GM18505 (cell line): ENCODE results near the gene FTH1.

Experiments used
- ATAC-seq: cut with Tn5 transposase; IDR thresholded peaks from one replicate; pipeline ENCODE4 v1.9.1; 2021; ENCODE audit not compliant: unreplicated experiment
- POLR2A ChIP-seq: IDR thresholded peaks from 4 replicates; pipeline ENCODE4 v1.6.1; 2011; ENCODE audit warnings: borderline replicate concordance; ENCODE audit not compliant: insufficient read depth, insufficient read length; ENCODE audit errors: extremely low read depth

FTH1 gene

GRCh38 chr11:61952882-61953281 lies 14.6 kb downstream of the FTH1 start:
- TF ChIP-seq POLR2A, result no peak
- ATAC-seq, result no peak

DNA sequence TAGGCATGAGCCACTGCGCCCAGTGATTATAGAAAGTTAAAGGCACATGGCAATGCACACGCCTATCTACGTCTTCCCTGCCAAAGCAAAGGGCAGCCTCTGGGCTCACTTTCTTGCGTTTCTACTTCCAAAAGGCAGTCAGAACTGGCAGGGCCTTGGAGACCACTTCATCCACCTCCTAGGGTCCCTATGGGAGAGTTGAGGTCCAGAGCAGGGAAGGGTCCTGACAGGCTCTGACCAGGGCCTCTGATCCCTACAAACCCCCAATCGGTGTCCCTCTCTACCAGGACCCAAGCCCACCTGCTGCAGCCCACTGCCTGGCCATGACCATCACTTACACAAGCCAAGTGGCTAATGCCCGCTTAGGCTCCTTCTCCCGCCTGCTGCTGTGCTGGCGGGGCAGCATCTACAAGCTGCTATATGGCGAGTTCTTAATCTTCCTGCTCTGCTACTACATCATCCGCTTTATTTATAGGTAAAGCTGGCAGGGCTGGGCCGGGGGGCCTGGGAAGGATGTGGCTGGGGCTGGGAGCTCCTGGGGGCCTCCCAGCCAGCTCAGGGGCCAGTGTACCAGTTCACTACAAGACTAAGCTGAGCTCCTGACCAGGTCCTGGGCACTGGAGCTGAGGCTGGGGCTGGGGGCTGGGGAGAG lies 15.8 kb downstream of the FTH1 start:
- TF ChIP-seq POLR2A, result no peak
- no peak for ATAC-seq

DNA sequence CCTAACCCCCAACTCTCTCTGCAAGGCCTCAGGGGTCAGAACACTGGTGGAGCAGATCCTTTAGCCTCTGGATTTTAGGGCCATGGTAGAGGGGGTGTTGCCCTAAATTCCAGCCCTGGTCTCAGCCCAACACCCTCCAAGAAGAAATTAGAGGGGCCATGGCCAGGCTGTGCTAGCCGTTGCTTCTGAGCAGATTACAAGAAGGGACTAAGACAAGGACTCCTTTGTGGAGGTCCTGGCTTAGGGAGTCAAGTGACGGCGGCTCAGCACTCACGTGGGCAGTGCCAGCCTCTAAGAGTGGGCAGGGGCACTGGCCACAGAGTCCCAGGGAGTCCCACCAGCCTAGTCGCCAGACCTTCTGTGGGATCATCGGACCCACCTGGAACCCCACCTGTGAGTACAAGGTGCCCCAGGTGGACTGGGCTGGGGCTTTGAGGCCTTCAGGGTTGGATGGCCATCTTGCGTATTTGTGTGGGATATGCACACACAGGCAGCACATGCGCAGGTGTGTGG lies 17.3 kb downstream of the FTH1 start, which contains the start of gene BEST1:
BEST1 (plus strand) TSS at position 317 of the 513 bp plus-strand sequence. CDS start 1,456 bp downstream, outside the sequence.
- no peak for TF ChIP-seq POLR2A
- ATAC-seq, result no peak

- no peak for ATAC-seq
- TF ChIP-seq POLR2A, result no peak
Observed at GRCh38 chr11:61949169-61950034, 18.0 kb downstream of the FTH1 start.

DNA sequence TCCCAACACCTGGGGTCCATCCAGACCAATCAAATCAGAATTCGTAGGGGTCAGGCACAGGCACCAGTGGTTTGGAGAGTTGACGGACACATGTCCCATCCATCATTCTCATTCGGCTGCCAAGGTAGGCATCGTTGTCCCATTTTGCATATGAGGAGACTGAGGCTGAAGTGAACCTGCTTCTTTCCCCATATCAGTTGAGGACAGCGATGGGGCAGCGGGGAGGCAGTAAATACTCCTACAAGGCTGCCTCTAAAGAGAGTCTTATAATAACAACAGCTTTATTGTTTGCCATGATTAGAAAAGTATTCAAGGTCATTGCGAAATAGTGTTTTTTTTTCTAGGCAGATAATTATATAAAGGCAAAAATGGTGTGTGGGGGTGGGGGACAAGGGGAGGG lies 18.9 kb downstream of the FTH1 start:
- no peak for TF ChIP-seq POLR2A
- no peak for ATAC-seq

GRCh38 chr11:61947486-61948210 lies 19.8 kb downstream of the FTH1 start:
- ATAC-seq, result no peak
- TF ChIP-seq POLR2A, result no peak

- TF ChIP-seq POLR2A, result no peak
Observed at GRCh38 chr11:61946894-61947293, 20.5 kb downstream of the FTH1 start.

DNA sequence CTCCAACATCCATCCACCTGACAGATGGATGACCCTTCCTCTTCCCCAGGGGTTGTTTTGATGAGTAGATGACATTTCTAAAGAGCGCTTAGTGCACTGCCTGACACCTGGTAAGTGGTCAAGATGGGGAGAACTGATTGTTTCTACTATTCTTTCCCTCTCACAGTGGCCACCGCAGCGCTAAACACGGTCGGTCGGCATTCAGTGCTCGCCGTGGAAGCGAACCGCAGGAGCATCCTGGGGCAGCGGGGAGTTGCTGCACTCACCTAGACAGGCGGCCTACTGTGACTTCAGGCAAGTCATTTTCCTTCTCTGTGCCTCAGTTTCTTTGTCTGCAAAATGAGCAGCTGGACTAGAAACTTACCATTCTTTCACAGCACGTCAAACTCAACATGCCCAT lies 22.2 kb downstream of the FTH1 start:
- no peak for ATAC-seq
- no peak for TF ChIP-seq POLR2A

More at GRCh38 chr11:61946894-61947293, 20.5 kb downstream of the FTH1 start:
- ATAC-seq, result no peak

DNA sequence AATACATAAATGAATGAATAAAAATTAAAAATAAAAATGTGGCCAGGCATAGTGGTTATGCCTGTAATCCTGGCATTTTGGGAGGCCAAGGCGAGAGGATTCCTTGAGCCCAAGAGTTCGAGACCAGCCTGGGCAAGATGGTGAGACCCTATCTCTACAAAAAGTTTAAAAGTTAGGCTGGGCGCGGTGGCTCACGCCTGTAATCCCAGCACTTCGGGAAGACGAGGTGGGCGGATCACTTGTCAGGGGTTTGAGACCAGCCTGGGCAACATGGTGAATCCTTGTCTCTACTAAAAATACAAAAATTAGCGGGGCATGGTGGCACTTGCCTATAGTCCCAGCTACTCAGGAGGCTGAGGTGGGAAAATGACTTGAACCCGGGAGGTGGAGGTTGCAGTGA lies 27.0 kb downstream of the FTH1 start:
- ATAC-seq, result no peak

GRCh38 chr11:61935861-61936260 lies 31.6 kb downstream of the FTH1 start:
- TF ChIP-seq POLR2A, result no peak
- ATAC-seq, result no peak

More for the DNA sequence above, 27.0 kb downstream of the FTH1 start:
- TF ChIP-seq POLR2A, result no peak

GRCh38 chr11:61930933-61931332 lies 36.5 kb downstream of the FTH1 start:
- no peak for ATAC-seq
- TF ChIP-seq POLR2A, result no peak

GRCh38 chr11:61928606-61929005 lies 38.8 kb downstream of the FTH1 start:
- ATAC-seq, result no peak
- TF ChIP-seq POLR2A, result no peak

DNA sequence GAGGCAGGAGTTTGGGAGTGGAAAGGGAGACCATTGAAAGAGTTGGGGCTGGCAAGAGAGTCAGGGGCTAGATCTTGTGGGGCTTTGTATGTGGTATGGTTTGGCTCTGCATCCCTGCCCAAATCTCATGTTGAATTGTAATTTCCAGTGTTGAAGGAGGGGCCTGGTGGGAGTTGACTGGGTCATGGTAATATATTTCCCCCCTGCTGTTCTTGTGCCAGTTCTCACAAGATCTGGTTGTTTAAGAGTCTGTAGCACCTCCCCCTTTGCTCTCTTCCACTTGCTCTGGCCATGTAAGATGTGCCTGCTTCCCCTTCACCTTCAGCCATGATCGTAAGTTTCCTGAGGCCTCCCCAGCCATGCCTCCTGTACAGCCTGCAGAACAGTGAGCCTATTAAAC lies 39.9 kb downstream of the FTH1 start:
- ATAC-seq, result no peak
- TF ChIP-seq POLR2A, result no peak
